22Rv1 (cell line): ENCODE data around the gene FOXO3.

Source experiments
- CTCF ChIP-seq: fragments of 450-650 bp; IDR thresholded peaks from 2 replicates; pipeline ENCODE4 v1.5.1; 2017; ENCODE audit warnings: mild to moderate bottlenecking
- ZFX ChIP-seq: fragments of 450-650 bp; IDR thresholded peaks from 2 replicates; pipeline ENCODE4 v1.6.1; 2017; ENCODE audit warnings: antibody characterized with exemption, borderline replicate concordance

GRCh38 chr6:108594151-108594550 lies 33.4 kb downstream of the FOXO3 start:
- no peak for TF ChIP-seq CTCF
- no peak for TF ChIP-seq ZFX
